Mononuclear cell (primary cell): ENCODE measurements around the gene CPN2. TPM values are rescaled to one million over a fixed set of nuclear protein-coding genes. Genes with fewer than 3 reads are reported as not detected.

ENCODE experiments used
- H3K27me3 ChIP-seq: 2 replicates; pipeline ENCODE4 v1.6.0; 2011; ENCODE audit warnings: low read length, control low read depth; ENCODE audit not compliant: insufficient read depth
- H3K4me1 ChIP-seq: 2 replicates; pipeline ENCODE4 v1.5.1; 2011; ENCODE audit warnings: mild to moderate bottlenecking, low read length, control low read depth; ENCODE audit not compliant: insufficient read depth
- H3K4me3 ChIP-seq: 2 replicates; pipeline ENCODE4 v1.5.1; 2011; ENCODE audit warnings: mild to moderate bottlenecking, low read length, moderate library complexity
- H3K9me3 ChIP-seq: 2 replicates; pipeline ENCODE4 v1.5.1; 2011; ENCODE audit warnings: low read depth, mild to moderate bottlenecking, control low read depth, low read length
- total RNA-seq: library from RNA; depleted of rRNA; stranded (reverse); fragments of >200 nt; gene quantifications from one replicate; pipeline ENCODE4 v1.2.3, GENCODE V29; 2012

The CPN2 gene
- total RNA-seq, 1 donor, result not detected

- Histone ChIP-seq H3K4me1 (peaks cover 3% of the 10 kb centered on the region), H3K27me3 (peaks cover 9% of the 10 kb centered on the region), H3K9me3 (no peaks in the 10 kb centered on the region), H3K4me3 (no peak overlapping the region)
Observed at GRCh38 chr3:194296454-194297263, 54.5 kb downstream of the CPN2 start.

GRCh38 chr3:194294895-194295214 lies 56.3 kb downstream of the CPN2 start:
- Histone ChIP-seq H3K4me3 (no peak overlapping the region), H3K9me3 (no peaks in the 10 kb centered on the region), H3K4me1 (peaks cover 3% of the 10 kb centered on the region), H3K27me3 (peaks cover 12% of the 10 kb centered on the region)

GRCh38 chr3:194294199-194294894 lies 56.8 kb downstream of the CPN2 start:
- peaks cover 12% of the 10 kb centered on the region for H3K27me3 ChIP-seq
- peaks cover 3% of the 10 kb centered on the region for H3K4me1 ChIP-seq
- H3K4me3 ChIP-seq, result no peak overlapping the region
- no peaks in the 10 kb centered on the region for H3K9me3 ChIP-seq

- Histone ChIP-seq H3K4me1 (no peaks in the 10 kb centered on the region), H3K9me3 (no peaks in the 10 kb centered on the region), H3K4me3 (no peak overlapping the region), H3K27me3 (peaks cover 16% of the 10 kb centered on the region)
Observed at GRCh38 chr3:194293546-194294198, 57.5 kb downstream of the CPN2 start.

GRCh38 chr3:194292331-194292730 lies 58.8 kb downstream of the CPN2 start:
- Histone ChIP-seq H3K4me1 (no peaks in the 10 kb centered on the region), H3K9me3 (no peaks in the 10 kb centered on the region), H3K27me3 (peaks cover 17% of the 10 kb centered on the region), H3K4me3 (no peak overlapping the region)

Other genes starting within 250 kb of the CPN2 start
- 22.9 TPM for gene HES1, start 215.2 kb downstream of the CPN2 start, total RNA-seq
- 0.10 TPM for gene LRRC15, start 18.4 kb upstream of the CPN2 start, total RNA-seq
- gene GP5, start 47.9 kb upstream of the CPN2 start, total RNA-seq, result 3.8 TPM
- gene ATP13A3, start 135.7 kb upstream of the CPN2 start, total RNA-seq, result 179 TPM